ENCODE measurements around the gene APOC3.

DNA sequence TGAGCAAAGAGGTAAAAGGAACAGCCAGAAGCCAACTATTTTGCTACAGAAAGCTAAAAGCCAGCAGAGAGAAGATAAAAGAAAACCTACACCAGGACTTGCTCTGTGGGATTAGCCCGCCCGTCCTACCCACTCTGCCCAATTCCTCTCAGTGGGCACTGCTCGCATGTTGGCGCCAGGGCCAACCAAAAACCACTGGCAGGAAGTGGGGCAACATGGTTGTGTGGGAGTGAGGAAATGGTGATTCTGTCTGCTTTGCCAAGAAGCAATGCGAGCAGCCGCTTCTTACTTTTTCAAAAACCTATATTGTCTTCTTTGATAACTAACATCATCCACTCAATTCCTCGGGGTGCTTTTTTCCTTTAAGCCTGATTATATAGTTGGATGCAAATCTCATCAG is 21.9 kb downstream of the APOC3 start:
- TF ChIP-seq, protein P1, sequence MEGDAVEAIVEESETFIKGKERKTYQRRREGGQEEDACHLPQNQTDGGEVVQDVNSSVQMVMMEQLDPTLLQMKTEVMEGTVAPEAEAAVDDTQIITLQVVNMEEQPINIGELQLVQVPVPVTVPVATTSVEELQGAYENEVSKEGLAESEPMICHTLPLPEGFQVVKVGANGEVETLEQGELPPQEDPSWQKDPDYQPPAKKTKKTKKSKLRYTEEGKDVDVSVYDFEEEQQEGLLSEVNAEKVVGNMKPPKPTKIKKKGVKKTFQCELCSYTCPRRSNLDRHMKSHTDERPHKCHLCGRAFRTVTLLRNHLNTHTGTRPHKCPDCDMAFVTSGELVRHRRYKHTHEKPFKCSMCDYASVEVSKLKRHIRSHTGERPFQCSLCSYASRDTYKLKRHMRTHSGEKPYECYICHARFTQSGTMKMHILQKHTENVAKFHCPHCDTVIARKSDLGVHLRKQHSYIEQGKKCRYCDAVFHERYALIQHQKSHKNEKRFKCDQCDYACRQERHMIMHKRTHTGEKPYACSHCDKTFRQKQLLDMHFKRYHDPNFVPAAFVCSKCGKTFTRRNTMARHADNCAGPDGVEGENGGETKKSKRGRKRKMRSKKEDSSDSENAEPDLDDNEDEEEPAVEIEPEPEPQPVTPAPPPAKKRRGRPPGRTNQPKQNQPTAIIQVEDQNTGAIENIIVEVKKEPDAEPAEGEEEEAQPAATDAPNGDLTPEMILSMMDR (IDR thresholded peaks at IDR 0.05; ENCODE audit: low read depth, low read length, missing input control): no peak
- TF ChIP-seq YY1 (IDR thresholded peaks at IDR 0.05) (no peak), RAD21 (IDR thresholded peaks at IDR 0.05) (no peak), TAF1 (conservative IDR thresholded peaks at IDR 0.05) (no peak), NR2F2 (IDR thresholded peaks at IDR 0.05) (no peak)
- TF ChIP-seq, protein P2, sequence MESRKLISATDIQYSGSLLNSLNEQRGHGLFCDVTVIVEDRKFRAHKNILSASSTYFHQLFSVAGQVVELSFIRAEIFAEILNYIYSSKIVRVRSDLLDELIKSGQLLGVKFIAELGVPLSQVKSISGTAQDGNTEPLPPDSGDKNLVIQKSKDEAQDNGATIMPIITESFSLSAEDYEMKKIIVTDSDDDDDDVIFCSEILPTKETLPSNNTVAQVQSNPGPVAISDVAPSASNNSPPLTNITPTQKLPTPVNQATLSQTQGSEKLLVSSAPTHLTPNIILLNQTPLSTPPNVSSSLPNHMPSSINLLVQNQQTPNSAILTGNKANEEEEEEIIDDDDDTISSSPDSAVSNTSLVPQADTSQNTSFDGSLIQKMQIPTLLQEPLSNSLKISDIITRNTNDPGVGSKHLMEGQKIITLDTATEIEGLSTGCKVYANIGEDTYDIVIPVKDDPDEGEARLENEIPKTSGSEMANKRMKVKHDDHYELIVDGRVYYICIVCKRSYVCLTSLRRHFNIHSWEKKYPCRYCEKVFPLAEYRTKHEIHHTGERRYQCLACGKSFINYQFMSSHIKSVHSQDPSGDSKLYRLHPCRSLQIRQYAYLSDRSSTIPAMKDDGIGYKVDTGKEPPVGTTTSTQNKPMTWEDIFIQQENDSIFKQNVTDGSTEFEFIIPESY (IDR thresholded peaks at IDR 0.05): no peak
- TF ChIP-seq, protein P3, sequence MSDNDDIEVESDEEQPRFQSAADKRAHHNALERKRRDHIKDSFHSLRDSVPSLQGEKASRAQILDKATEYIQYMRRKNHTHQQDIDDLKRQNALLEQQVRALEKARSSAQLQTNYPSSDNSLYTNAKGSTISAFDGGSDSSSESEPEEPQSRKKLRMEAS (IDR thresholded peaks at IDR 0.05): no peak

Data from liver (tissue), 3 donors.